SIG-M5 treated with dmso at 0.1 percent for 504 hours (cell line): ENCODE data around the gene FAM204A.

Experiments used
- DNase-seq: peaks from one replicate; lab custom pipeline; 2025; ENCODE audit not compliant: unreplicated experiment; lab: John Stamatoyannopoulos, UW

Gene FAM204A

DNA sequence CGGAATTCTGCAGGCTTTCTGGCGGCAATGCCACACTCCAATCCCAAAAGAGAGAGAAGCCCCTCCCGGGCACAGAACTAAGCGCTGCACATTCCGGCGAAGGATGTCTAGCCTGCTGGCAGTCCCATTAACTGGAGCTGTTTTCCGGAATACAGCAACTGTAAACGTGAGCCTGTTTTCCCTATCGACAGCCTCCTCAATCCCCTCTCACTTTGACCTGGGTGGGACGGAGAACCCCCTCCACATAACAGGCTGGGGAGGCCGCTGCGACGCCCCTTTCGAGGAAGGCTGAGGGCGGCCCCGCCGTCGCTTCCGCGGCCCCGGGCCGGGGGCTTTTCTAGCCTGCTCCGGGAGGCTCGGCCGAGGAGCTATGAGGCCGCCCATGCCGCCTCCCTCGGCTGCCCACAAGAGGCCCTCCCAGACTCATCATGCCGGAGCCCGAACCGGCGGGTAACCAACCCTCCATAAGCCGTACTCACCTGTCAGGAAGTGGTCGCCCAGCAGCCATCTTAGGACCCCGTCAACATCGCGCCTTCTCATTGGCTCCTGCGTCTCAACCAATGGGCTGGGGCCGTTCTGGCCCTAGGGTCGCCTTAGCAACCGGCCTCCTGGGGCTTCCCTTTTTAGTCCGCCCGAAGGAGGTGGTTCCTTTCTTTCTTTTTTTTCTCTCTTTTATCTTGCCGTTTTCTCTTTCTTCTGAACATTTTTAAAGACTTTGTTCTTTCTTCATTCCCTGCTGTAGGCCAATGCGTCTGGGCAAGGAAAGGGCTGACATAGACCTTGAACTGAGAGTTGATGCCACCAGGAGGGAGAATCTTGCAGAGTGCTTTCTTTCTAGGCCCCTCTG, at the start of gene FAM204A:
TSS of gene FAM204A (minus strand) at position 534 of the 847 bp plus-strand sequence. CDS start 5,909 bp downstream, outside the sequence.
- DNase-seq, result peak; percentile 83

DNA sequence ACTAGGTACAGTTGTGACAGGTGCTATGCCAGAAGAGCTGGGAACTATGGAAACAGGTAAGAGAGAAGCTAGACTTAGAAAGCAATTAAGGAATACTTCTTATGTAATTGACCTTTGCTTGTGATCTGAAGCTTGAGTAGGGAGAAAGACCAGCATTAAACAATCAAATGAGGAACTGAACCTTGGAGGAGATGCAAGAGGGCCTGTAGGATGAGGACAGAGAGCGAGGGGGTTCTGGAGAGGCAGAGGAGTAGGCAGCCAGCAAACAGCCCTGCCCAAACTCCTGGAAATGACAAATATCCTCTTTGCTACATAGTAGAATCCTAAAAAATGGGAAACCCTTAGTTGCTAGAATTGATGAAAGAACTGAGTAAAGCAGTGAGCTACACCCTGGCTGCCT, 41.6 kb upstream of the FAM204A start:
- DNase-seq, result peak; percentile 29

DNA sequence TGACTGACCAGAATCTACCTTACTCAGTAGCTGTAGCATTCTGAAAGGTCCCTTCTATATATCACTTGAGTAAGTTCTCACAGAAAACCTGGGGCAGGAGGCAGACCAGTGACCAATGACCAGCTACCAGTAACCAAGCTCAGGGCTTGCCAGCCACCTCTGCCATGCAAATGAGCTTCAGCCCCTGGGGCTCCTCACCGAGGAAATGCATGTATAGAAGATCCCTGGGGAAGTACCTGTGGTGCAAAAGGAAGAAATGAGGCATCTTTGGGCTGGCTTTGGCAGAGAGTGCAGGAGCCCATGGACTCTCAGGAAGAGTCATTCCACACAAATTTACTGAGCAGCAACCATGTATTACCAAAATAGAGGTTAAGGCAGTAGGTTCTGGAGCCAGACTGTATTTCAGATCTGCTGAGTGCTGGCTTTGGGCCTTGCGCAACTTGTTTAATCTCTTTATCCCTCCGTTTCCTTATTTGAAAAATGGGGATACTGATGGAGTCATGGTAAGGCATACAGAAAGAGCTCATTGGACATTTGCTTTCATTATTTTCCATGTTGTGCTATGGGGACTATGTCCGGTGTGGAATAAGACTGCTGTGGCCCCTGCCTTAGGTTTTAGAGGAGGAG, 41.1 kb upstream of the FAM204A start:
- no peak for DNase-seq

DNA sequence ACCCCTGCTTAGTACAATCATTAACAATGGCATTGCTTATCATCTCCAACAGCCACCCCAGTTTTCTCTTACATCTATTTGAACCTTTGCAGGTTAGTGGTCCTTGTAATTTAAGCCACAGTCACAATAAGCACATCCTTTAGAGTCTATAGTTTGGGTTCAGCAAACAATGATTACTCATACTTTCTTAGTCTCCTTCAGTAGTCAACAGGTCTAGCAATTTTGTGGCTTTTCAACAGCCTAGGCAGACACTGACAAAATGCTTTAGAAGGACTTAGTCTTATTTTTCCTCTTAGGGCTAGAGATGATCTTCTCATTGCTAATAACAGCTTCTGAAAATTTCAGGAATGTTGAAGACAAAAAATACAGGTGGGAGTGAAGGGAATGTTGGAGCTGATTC, 32.3 kb upstream of the FAM204A start:
- DNase-seq, result no peak

DNA sequence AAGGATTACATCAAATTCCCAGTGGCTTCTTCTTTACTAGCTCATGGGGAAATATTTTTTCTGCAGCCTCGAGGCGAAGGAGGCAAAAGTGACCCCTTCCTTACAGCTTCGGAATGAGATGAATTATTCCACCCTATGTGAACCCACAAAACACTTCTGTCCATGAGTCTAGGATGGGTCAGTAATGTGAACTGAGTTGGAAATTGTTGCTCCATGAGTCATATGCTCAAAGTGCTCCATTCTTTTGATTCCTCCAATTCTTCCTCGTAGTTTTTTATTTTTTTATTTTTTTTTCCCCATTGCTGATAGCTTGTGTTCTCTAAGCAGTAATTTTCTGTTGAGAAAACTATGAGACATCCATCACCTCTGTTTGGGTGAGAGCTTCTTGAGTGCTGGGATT, 31.7 kb upstream of the FAM204A start:
- no peak for DNase-seq

DNA sequence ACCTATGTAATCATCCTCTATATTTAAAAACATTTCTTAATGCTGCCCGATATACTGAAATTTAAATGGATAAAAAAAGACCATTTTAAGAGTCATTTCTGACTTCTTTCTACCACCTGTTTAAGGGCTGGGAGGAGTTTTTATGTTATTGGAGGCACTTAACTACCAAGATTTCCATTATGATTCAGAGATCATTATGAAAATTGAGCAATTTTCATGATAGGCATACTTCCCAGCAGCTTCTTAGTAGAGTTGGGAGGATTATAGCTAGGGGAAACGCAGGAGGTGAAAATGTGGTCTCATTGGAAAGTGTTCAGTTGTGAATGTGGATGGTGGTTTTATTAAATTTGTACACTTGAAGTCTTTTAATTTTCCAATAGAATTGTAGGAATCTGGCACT, 28.4 kb upstream of the FAM204A start:
- DNase-seq, result no peak

DNA sequence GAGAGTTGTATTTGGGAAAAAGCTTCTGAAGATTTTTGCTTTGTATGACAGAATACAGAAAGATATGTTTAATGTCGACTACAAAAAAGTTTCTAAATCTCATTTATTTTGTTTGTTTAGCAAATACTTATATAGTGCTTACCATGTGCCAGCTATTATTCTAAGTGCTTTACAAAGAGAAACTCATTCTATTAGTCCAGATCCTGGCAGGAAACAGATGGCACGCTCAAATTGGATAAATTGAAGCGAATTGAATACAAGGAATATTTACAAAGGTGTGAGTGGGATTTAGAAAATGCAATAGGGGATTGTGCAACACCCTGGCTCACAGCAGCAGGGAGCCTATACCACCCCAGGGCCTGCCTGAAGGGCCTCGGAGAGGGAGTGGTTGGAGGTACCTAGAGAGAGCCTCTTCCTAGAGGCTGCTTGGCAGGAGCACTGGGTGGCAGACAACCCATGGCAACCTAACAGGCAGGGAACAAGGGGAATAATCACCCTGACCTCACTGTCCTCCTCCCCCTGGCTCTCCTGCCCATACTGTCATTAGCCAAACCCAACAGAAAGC, 27.6 kb upstream of the FAM204A start:
- DNase-seq, result no peak

DNA sequence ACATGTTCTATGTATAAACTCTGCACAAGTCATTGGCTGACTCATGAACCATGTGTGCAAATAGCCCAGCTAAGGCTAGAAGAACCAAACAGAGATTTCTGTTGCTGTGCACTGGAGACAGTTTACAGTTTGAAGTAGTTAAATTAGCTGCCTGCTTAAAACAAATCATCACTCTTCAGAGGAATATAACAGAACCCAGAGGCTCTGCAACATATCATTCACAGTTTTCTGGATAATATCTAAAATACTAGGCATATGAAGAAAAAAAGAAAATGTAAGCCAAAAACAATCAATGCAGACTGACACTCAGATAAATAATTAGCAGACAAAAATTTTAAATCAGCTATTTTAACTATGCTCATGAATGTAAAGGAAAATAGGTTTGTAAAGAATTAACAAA, 23.6 kb upstream of the FAM204A start:
- DNase-seq, result no peak

DNA sequence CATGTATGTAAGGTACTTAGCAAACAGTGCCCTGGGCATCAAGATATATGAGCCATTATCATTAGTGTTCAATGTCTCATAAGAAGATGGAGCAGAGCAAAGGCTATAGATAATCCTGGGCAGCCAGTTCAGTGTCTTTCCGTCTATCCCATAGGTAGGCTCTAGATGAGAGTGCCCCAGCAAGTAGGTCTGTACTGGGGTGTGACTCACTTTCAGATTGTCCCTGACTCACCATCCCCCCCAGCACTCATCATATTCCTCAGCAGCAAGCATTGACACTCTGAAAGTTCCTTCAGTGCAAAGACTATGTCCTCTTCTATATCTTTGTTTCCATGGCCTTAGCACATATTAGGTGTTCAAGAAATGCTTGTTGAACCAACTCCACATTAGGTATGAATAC, 20.0 kb upstream of the FAM204A start:
- no peak for DNase-seq

DNA sequence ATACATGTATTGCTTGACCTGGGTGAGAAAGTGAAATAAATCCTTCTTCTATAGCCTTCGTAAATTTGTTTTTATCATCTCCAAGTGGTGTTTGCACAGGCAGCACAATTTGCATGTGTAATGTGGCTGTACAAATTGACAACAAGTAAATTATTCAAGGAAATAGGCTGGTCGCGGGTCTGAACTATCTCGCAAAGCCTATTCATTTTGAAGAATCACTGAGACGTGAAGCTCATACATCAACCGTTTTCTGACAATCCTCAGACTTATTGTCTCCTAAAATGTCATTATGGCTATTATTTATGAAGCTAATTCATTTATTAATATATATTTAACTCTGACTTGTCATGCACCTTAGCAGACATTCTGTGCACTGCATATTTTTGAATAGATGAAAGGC, 16.2 kb upstream of the FAM204A start:
- no peak for DNase-seq

DNA sequence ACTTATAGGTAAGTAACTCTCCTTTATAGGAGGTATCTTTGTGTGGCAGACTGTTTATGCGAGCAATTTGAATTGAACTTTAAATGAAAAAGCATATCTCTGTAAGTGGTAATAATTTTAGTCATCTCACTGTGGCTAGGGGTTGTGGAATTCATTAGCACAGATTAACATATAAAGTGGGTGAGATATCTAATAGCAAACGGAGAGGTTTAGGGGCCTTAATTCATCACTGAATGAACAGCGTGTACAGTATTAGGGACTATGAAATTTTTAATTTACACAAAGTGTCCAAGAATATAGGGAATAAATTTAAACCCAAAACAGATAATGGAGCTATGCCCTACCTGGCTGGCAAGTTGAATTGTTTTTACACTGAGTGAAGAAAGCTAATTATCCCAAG, 15.7 kb upstream of the FAM204A start:
- no peak for DNase-seq

DNA sequence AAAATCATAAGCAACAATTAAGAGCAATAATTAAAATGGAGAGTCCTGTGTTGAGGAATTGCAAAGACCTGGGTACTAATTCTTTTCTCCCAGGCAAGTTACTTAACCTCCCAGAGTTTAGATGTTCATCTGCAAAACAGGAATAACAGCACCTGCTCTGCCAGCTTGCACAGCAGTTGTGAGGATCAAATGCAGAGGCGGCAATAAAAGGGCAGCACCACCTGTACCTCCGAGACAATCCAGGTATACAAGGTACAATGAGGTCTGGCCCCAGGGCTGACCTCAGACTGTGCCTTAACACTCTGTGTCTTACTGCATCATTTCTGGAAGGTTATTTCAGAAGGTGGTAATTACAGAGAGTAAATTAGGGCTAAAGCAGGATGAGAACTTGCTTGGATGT, 14.5 kb upstream of the FAM204A start:
- no peak for DNase-seq

DNA sequence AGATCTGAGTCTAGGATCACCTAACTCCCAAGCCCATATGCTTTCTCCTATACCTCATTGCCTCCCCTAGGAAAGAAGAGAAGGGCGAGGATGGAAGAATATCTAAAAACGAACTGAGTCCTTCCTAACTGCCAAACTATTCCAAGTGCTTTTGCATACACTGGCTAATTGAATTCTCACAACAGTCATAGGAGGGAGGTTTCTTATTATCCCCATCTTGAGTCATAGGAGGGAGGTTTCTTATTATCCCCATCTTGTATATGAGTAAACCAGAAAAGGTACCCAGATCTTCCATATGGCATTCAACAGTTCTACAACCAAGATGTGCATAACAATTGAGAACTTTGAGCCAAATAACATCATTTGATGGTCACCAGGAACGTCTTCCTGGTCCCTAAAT, 13.1 kb upstream of the FAM204A start:
- DNase-seq, result no peak

DNA sequence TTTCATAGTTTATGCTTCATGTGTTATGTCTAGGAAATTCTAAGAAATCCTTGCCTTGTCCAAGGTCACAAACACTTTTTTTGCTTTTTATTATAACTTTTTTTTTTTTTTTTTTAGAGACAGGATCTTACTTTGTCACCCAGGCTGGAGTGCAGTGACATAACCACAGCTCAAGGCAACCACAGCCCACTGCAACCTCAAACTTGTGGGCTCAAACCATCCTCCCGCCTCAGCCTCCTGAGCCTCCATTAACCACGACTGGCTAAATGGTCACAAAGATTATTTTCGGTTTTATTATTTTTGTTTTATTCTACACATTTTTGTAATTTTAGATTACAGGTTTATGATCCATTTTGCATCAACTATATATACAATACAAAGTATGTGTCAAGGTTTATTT, 7.1 kb upstream of the FAM204A start:
- DNase-seq, result no peak

DNA sequence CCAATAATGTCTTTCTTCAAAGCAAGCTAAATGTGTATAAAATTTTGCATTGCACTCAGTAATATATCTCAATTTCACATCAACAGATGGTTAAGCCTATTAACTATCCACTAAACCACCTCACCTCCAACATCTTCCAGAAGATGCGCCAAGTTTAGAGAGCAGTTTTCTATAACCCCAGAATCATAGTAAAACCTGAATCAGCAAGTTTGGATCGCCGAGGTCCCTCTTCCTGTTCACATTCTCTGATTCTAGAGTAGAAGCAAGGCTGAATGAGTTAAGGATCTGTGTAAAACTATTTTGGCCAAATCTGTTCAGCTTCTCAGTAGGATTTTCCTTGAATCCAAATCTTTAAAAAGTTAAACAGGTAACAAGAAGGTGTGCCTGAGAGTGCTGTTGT, 1.4 kb upstream of the FAM204A start:
- no peak for DNase-seq

DNA sequence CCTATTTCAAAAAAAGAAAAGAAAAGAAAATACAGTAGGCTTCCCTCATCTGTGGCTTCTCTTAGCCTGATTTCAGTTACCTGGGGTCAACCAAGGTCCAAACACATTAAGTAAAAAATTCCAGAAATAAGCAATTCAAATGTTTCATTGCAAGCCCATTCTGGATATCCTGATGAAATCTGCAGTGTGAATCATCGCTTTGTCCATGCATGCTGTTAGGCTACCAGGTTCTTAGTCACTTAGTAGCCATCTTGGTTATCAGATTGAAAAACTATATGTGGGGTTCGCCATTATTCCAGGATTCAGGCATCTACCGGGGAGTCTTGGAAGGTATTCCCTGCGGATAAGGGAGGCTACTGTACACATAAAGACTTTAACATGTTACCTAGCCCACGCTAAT, 991 bp upstream of the FAM204A start:
- DNase-seq, result no peak

DNA sequence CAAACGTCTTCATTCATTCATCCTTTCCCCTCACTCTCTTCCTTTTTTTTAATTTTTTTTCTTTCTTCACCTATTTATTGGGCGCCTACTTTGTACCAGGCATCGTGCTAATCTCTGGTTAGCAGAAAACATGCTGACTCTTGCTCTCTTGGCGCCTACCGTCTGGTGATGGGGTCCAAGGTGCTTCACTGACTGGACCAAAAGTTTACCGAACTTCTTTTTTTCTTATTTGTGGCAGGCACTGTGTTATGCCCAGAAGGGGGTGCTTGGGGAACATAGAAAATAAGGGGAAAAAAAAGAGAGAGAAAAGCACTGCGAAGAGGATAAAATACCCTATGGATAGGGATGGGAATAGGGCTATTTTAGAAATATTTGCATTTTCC, 505 bp upstream of the FAM204A start:
- no peak for DNase-seq

DNA sequence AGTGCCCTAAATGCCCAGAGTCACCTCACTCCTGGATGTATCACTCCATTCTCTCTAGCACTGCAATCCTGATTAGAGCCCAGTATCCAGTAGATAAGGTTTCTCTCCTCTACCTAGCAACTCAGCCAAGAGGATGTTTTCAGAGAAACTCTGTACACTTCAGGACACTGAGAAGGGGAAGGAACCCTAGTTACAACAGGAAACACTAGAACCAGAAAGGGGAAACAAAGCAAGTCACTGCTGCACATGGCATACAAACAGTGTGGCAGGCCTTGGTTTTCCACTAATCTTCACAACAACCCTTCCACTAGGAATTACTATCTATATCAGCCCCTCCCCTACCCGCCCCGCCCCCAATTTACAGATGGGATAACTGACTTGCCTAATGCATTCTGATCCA, 1.6 kb downstream of the FAM204A start:
- peak; percentile 79 for DNase-seq

DNA sequence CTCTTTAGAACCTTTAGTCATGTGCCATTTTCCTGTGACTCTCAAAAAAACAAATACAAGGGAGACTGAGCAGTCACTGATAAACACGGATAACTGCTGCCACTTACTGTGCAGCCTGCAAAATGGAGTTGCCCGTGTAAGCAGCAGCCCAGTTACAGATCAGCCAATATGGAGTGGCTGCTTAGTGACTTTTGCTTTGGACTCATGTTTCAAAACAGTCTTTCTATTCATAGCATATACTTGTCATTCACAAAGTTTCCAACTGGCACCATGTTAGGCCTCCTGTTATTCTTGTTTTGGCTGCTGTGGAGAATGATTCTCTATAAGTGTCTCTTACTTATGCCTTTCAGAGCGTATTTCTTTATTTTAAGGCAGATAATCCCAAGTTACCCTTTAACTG, 3.0 kb downstream of the FAM204A start:
- no peak for DNase-seq

DNA sequence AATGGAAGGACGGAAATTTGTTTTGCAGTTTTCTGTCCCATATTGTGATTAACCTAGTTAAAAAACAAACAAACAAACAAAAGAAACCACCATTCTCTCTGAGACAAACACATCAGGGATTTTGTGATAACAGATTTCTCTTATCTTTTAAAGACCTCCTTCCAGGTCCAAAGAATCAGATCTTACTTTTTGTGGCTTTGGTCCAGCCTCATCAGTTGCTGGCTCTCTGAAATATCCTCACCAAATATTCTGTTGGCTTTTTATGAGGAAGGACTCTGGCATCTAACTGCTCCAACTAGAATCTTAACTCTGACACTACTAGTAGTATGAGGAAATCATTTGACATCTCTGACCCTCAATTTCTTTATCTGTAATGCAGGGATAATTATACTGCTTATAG, 4.8 kb downstream of the FAM204A start:
- no peak for DNase-seq

DNA sequence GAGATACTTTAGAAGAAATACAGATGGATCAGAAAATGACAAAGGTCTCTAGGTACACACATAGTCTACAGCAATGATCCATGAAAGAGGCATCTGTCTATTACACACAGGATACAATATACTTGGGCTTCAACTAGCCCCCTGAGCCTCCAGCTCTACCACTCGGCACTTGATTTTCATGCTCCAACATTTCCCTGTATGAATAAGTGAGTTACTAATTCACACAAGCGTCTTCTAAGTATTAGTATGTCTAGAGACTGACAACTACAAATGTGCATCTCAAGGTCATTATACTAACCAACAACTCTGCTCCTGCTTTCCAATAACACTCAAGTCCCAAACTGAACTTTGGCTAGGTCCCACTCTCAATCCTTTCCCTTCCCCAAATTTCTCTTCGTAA, 8.3 kb downstream of the FAM204A start:
- no peak for DNase-seq

DNA sequence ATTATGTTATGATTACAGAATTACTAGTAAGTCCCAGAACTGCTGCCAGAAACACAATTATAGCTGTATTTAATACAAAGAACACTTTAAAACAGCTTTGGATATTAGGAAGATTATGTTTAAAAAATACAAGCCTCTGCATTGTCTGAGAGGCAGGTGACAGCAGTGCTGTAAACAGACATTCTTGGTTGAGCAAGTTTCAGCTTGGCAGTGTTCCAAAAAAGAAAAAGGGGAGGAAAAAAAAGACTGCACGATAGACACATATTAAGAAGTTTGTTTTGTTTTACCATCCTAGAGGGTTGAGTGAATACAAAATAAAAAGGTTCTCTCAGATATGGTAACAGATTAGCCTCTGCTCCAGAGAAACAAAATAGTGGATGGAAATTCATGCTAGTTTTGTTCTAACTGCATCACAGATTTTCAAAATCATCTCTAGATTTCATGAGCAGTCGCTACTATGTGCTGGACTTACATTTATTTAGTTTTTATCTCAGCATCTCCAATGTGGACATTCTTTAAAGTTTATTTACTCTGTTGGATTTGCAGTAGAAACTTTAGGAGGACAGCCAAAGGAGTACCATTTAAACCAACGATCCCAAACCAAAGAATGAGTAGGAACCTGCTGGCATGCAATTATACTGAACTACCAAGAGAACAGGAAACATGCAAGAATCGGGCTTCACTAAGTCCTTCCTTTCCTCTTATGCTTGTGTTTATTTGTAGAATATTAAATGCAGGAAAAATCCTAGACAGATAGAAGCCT, 9.0 kb downstream of the FAM204A start:
- DNase-seq, result no peak
